Measurements from ENCODE around the gene RCVRN.

RCVRN gene

GRCh38 chr17:9905078-9905415 lies at the start of gene RCVRN:
TSS of gene RCVRN (minus strand) at chr17:9905271. CDS start at chr17:9905180, 91 bp downstream.
- DNase-seq (ENCODE audit: low spot score) = no peak
- in situ Hi-C loops (cut with MboI; ENCODE audit: low sequenced_read_pairs, unreplicated experiment) = loop anchor here (10.0 kb wide), 1 partner anchor 60 kb away; no protein-coding TSS in a partner anchor
- no peak for TF ChIP-seq CTCF (IDR thresholded peaks at IDR 0.05; ENCODE audit: borderline replicate concordance, control extremely low read depth, extremely low read depth, insufficient read depth, missing control alignments)

GRCh38 chr17:9953492-9953891 lies 48.4 kb upstream of the RCVRN start:
- in situ Hi-C loops (cut with MboI; ENCODE audit: low sequenced_read_pairs, unreplicated experiment) = loop anchor here (25.0 kb wide), 1 partner anchor 659 kb away; no protein-coding TSS in a partner anchor
- TF ChIP-seq CTCF (IDR thresholded peaks at IDR 0.05; ENCODE audit: borderline replicate concordance, control extremely low read depth, extremely low read depth, insufficient read depth, missing control alignments) = no peak

GRCh38 chr17:9951803-9952202 lies 46.7 kb upstream of the RCVRN start:
- in situ Hi-C loops (cut with MboI; ENCODE audit: low sequenced_read_pairs, unreplicated experiment) = loop anchor here (25.0 kb wide), 1 partner anchor 660 kb away; no protein-coding TSS in a partner anchor
- TF ChIP-seq CTCF (IDR thresholded peaks at IDR 0.05; ENCODE audit: borderline replicate concordance, control extremely low read depth, extremely low read depth, insufficient read depth, missing control alignments) = no peak
- DNase-seq (ENCODE audit: low spot score) = no peak

More at GRCh38 chr17:9953492-9953891, 48.4 kb upstream of the RCVRN start:
- DNase-seq (ENCODE audit: low spot score) = no peak

- no peak for DNase-seq (ENCODE audit: low spot score)
- TF ChIP-seq CTCF (IDR thresholded peaks at IDR 0.05; ENCODE audit: borderline replicate concordance, control extremely low read depth, extremely low read depth, insufficient read depth, missing control alignments) = no peak
- in situ Hi-C loops (cut with MboI; ENCODE audit: low sequenced_read_pairs, unreplicated experiment) = no loop called here
Observed at GRCh38 chr17:9948928-9949327, 43.9 kb upstream of the RCVRN start.

GRCh38 chr17:9944704-9945103 lies 39.6 kb upstream of the RCVRN start:
- no peak for DNase-seq (ENCODE audit: low spot score)
- no peak for TF ChIP-seq CTCF (IDR thresholded peaks at IDR 0.05; ENCODE audit: borderline replicate concordance, control extremely low read depth, extremely low read depth, insufficient read depth, missing control alignments)
- in situ Hi-C loops (cut with MboI; ENCODE audit: low sequenced_read_pairs, unreplicated experiment) = no loop called here

GRCh38 chr17:9943343-9943742 lies 38.3 kb upstream of the RCVRN start:
- TF ChIP-seq CTCF (IDR thresholded peaks at IDR 0.05; ENCODE audit: borderline replicate concordance, control extremely low read depth, extremely low read depth, insufficient read depth, missing control alignments) = no peak
- no peak for DNase-seq (ENCODE audit: low spot score)
- in situ Hi-C loops (cut with MboI; ENCODE audit: low sequenced_read_pairs, unreplicated experiment) = no loop called here

GRCh38 chr17:9942885-9943284 lies 37.8 kb upstream of the RCVRN start:
- no peak for TF ChIP-seq CTCF (IDR thresholded peaks at IDR 0.05; ENCODE audit: borderline replicate concordance, control extremely low read depth, extremely low read depth, insufficient read depth, missing control alignments)
- no peak for DNase-seq (ENCODE audit: low spot score)
- in situ Hi-C loops (cut with MboI; ENCODE audit: low sequenced_read_pairs, unreplicated experiment) = no loop called here

All from GM13976 (cell line).